BJ (cell line): ENCODE data around the gene TPCN2. TPM values are rescaled to one million over a fixed set of nuclear protein-coding genes. Genes with fewer than 3 reads are reported as not detected.

Source experiments
- CTCF ChIA-PET: fragments of 350-600 bp; formaldehyde crosslinking; extraction: SDS; loops from one replicate; lab custom pipeline; 2021; ENCODE audit warnings: antibody characterized with exemption, inconsistent platforms; lab: Yijun Ruan, JAX
- POLR2A ChIA-PET: fragments of 300-600 bp; sonication (Branson Sonifier 250); formaldehyde crosslinking; extraction: SDS; loops from one replicate; lab custom pipeline; 2021; ENCODE audit warnings: antibody characterized with exemption; lab: Charles Lee
- DNase-seq: peaks from one replicate; pipeline ENCODE4 v3.0.0-alpha.2; 2011; ENCODE audit warnings: low read depth
- H3K27me3 ChIP-seq: 2 replicates; pipeline ENCODE4 v1.6.0; 2011; ENCODE audit warnings: low read length; ENCODE audit not compliant: control insufficient read depth, insufficient read depth
- H3K36me3 ChIP-seq: 2 replicates; pipeline ENCODE4 v1.5.1; 2011; ENCODE audit warnings: low read length; ENCODE audit not compliant: control insufficient read depth, insufficient read depth
- H3K4me3 ChIP-seq: 2 replicates; pipeline ENCODE4 v1.5.1; 2011; ENCODE audit warnings: low read depth, mild to moderate bottlenecking, control low read depth, low read length
- polyA plus RNA-seq: library from polyadenylated mRNA; depleted of rRNA; stranded (reverse); fragments of >200 nt; gene quantifications from 2 replicates; pipeline ENCODE4 v1.2.3, GENCODE V29; 2011
- TF ChIP-seq, protein P1 (sequence below): IDR thresholded peaks from 2 replicates; pipeline ENCODE4 v1.5.1; 2011; ENCODE audit warnings: low read depth, mild to moderate bottlenecking, control low read depth, inconsistent platforms, low read length, moderate library complexity; ENCODE audit not compliant: insufficient read depth

TPCN2 gene
- polyA plus RNA-seq, 1 experiment = 9.9 TPM

DNA sequence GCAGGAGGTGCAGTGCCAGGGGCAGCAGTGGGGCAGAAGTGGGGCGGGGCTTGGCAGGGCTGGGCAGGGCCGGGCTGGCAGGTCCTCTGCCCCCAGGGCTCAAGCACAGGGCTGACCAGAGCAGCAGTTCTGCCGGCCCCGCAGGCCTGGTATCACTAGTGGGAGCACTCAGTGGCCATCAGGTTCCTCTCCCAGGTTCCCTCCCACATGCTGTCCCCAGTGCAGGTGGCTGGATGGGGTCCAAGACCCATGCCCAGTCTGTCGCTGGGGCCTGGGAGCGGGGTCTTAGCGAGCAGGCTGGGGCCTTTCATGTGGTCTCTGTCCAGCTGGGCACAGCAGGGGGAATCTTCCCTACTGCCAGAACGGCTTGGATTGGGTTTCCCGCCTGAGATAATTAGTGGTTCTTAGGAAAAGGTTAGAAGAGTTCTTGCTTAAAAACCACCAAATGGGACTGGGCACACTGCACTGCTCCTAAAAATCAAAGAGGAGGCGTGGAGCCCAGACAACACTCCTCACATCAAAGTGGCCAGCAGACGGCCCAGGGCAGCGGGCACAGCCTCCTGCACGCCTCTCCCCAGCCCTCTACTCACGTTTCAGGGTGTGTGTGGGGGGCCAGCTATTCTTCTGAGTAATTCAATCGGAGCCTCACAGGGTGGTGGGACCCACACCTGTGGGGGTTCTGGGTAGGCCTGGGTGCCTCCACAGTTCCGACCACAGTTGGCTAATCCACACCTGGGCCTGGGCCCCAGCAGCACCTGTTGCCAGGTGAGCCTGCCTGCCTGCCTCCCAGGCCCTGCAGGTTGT, 45.6 kb downstream of the TPCN2 start:
- ChIA-PET POLR2A (no interaction called here), CTCF (interaction anchor here (2.1 kb wide), 1 partner anchor 550 kb away, joined by 9 read pairs; no protein-coding TSS in a partner anchor)
- H3K4me3 ChIP-seq = no peak overlapping the region
- peaks cover 5% of the 10 kb centered on the region for H3K36me3 ChIP-seq
- TF ChIP-seq, protein P1, sequence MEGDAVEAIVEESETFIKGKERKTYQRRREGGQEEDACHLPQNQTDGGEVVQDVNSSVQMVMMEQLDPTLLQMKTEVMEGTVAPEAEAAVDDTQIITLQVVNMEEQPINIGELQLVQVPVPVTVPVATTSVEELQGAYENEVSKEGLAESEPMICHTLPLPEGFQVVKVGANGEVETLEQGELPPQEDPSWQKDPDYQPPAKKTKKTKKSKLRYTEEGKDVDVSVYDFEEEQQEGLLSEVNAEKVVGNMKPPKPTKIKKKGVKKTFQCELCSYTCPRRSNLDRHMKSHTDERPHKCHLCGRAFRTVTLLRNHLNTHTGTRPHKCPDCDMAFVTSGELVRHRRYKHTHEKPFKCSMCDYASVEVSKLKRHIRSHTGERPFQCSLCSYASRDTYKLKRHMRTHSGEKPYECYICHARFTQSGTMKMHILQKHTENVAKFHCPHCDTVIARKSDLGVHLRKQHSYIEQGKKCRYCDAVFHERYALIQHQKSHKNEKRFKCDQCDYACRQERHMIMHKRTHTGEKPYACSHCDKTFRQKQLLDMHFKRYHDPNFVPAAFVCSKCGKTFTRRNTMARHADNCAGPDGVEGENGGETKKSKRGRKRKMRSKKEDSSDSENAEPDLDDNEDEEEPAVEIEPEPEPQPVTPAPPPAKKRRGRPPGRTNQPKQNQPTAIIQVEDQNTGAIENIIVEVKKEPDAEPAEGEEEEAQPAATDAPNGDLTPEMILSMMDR = no peak
- DNase-seq = no peak
- no peaks in the 10 kb centered on the region for H3K27me3 ChIP-seq

- DNase-seq = no peak
- peaks cover 5% of the 10 kb centered on the region for H3K36me3 ChIP-seq
- CTCF ChIA-PET = interaction anchor here (2.1 kb wide), 1 partner anchor 549 kb away, joined by 9 read pairs; no protein-coding TSS in a partner anchor
- TF ChIP-seq, protein P1 = no peak
- no peaks in the 10 kb centered on the region for H3K27me3 ChIP-seq
- POLR2A ChIA-PET = no interaction called here
- no peak overlapping the region for H3K4me3 ChIP-seq
Observed at GRCh38 chr11:69094915-69095290, 46.2 kb downstream of the TPCN2 start.

- POLR2A ChIA-PET = no interaction called here
- CTCF ChIA-PET = interaction anchor here (2.1 kb wide), 1 partner anchor 549 kb away, joined by 9 read pairs; no protein-coding TSS in a partner anchor
- H3K27me3 ChIP-seq = no peaks in the 10 kb centered on the region
- peaks cover 3% of the 10 kb centered on the region for H3K36me3 ChIP-seq
- TF ChIP-seq, protein P1 = no peak
- H3K4me3 ChIP-seq = no peak overlapping the region
- no peak for DNase-seq
Observed at GRCh38 chr11:69095300-69095699, 46.6 kb downstream of the TPCN2 start.

GRCh38 chr11:69096473-69096872, 47.7 kb downstream of the TPCN2 start:
- no peak for DNase-seq
- Histone ChIP-seq H3K27me3 (no peaks in the 10 kb centered on the region), H3K36me3 (peaks cover 3% of the 10 kb centered on the region; the same call in 1 of the 2 replicates), H3K4me3 (no peak overlapping the region)
- POLR2A ChIA-PET = no interaction called here
- CTCF ChIA-PET = interaction anchor here (1.2 to 1.3 kb wide), 2 partner anchors 547 to 574 kb away, joined by 3 read pairs; no protein-coding TSS in a partner anchor
- TF ChIP-seq, protein P1 = no peak

GRCh38 chr11:69097263-69097662, 48.5 kb downstream of the TPCN2 start:
- no peaks in the 10 kb centered on the region for H3K27me3 ChIP-seq
- no peak overlapping the region for H3K4me3 ChIP-seq
- DNase-seq = no peak
- ChIA-PET CTCF (interaction anchor here (1.2 to 2.0 kb wide), 3 partner anchors 8 to 574 kb away, joined by 3 to 10 read pairs (median 3); no protein-coding TSS in a partner anchor), POLR2A (no interaction called here)
- TF ChIP-seq, protein P1 = no peak
- peaks cover 1% of the 10 kb centered on the region; the same call in 1 of the 2 replicates for H3K36me3 ChIP-seq
